Tibial artery (tissue), 4 donors: ENCODE data around the gene SRGAP1.

Experiments
- DNase-seq, 2 donors: peaks; one replicate each; pipeline ENCODE4 v3.0.0-alpha.2; 2019
- H3K27ac ChIP-seq, 2 donors: fragments of 200-600 bp; sonication (generic) in 1 of 2; 1 replicate in 1 of 2; 2 replicates in 1 of 2; pipeline ENCODE4 v1.5.1; 2018 to 2019; ENCODE audit warnings: mild to moderate bottlenecking in 1 of 2
- H3K27me3 ChIP-seq, 2 donors: fragments of 200-600 bp; sonication (generic) in 1 of 2; one replicate each; pipeline versions ENCODE4 v1.5.1 to v1.6.0; 2016 to 2019
- H3K36me3 ChIP-seq, 3 donors: fragments of 200-600 bp; sonication (generic) in 2 of 3; one replicate each; pipeline ENCODE4 v1.5.1; 2016 to 2019; ENCODE audit warnings: mild to moderate bottlenecking in 2 of 3
- H3K4me1 ChIP-seq, 4 donors: fragments of 200-600 bp; sonication (generic) in 2 of 4; 1 replicate in 3 of 4; 2 replicates in 1 of 4; pipeline ENCODE4 v1.5.1; 2016 to 2019
- H3K4me3 ChIP-seq, 2 donors: fragments of 200-600 bp; sonication (generic) in 1 of 2; 1 replicate in 1 of 2; 2 replicates in 1 of 2; pipeline ENCODE4 v1.5.1; 2018 to 2019; ENCODE audit warnings: mild to moderate bottlenecking in 2 of 2
- H3K9me3 ChIP-seq, 3 donors: fragments of 200-600 bp; sonication (generic) in 1 of 3; one replicate each; pipeline ENCODE4 v1.5.1; 2016 to 2019
- CTCF ChIP-seq, 2 experiments: fragments of 200-600 bp in 1 of 2; fragments of 450-650 bp in 1 of 2; IDR thresholded peaks; one replicate each; pipeline ENCODE4 v1.5.1; 2017 to 2019; ENCODE audit warnings: antibody characterized with exemption in 2 of 2, mild to moderate bottlenecking in 1 of 2, moderate library complexity in 1 of 2
- intact Hi-C: fragments of 100-400 bp; cut with DNase I; formaldehyde crosslinking; loops from one replicate; pipeline ENCODE4 v1.15.0; 2023; ENCODE audit warnings: low total_unique reads

The SRGAP1 gene

GRCh38 chr12:63915105-63915800, 70.8 kb downstream of the SRGAP1 start:
- no peak for DNase-seq
- Histone ChIP-seq H3K9me3 (no peaks in the 10 kb centered on the region), H3K27me3 (no peaks in the 10 kb centered on the region), H3K4me3 (no peak overlapping the region), H3K4me1 (peaks cover 6 to 57% (median 21%) of the 10 kb centered on the region in 4 donors), H3K36me3 (no peaks in the 10 kb centered on the region), H3K27ac (no peak overlapping the region)
- no peak for TF ChIP-seq CTCF (IDR thresholded peaks at IDR 0.05)
- intact Hi-C loops, result no loop called here

DNA sequence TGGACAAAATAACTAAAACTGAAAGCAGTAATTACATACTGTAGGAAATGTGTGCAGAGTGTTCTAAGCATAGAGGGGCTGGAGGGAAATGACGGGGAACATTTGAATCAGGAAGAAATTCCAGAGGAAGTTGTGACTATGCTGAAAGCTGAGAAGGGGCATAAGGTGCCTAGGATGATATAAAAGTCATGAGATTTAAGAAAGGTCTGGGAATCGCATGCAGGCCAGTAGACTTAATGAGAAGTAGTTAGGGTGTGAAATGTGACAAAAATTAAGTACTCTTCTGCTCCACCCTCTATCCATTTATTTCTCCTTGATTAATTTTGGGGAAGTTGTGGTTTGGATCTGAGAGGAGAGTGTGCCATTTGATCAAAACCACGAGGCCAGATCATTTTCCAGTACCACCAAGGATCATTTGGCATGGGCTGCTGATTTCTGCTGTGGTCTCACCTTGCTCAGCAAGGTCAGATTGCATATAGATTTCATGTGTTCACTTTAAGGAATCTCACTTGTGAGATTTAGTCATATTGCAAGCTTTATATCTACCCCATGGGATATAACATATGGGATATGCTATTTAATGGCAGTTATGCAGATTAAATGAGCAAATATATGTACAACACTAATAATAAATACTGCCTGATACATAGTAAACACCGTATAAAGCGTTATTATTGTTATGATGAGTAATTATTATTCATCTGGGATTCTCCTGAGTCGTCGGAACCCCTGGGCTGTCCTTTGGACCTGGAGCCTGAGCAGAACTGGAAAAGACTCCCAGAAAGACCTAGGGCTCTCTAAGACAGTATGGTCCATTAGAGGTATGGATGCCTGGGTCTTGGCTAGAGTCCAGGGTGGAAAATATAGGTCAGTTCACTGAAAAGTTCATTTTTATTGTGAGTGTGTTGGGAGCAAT, 72.3 kb downstream of the SRGAP1 start:
- H3K27me3 ChIP-seq, result no peaks in the 10 kb centered on the region
- H3K9me3 ChIP-seq, result no peaks in the 10 kb centered on the region
- no peak for TF ChIP-seq CTCF (IDR thresholded peaks at IDR 0.05)
- peaks cover 6 to 52% (median 21%) of the 10 kb centered on the region in 4 donors for H3K4me1 ChIP-seq
- no peak overlapping the region for H3K27ac ChIP-seq
- intact Hi-C loops, result no loop called here
- H3K4me3 ChIP-seq, result no peak overlapping the region
- H3K36me3 ChIP-seq, result no peaks in the 10 kb centered on the region
- DNase-seq, result no peak

DNA sequence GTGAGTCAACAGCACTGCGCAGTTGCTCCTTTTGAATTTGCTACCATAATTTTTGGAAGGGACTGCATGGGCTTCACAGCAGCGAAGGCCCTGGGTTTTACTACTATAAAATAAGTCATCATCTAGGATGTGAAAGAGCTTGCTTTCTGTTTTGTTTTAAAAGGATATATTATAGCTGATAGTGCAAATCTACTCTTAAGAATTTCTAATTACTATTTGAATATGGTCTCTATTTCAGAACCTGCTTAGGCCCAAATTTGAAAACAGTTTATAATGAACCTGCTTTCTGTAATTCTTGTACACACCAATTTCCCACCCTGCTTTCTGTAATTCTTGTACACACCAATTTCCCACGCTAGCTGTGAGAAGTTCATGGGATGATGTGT, 73.0 kb downstream of the SRGAP1 start:
- DNase-seq, result no peak
- Histone ChIP-seq H3K4me1 (peaks cover 6 to 52% (median 21%) of the 10 kb centered on the region in 4 donors), H3K4me3 (no peak overlapping the region), H3K27ac (no peak overlapping the region), H3K36me3 (no peaks in the 10 kb centered on the region), H3K27me3 (no peaks in the 10 kb centered on the region), H3K9me3 (no peaks in the 10 kb centered on the region)
- intact Hi-C loops, result no loop called here
- TF ChIP-seq CTCF (IDR thresholded peaks at IDR 0.05), result no peak

DNA sequence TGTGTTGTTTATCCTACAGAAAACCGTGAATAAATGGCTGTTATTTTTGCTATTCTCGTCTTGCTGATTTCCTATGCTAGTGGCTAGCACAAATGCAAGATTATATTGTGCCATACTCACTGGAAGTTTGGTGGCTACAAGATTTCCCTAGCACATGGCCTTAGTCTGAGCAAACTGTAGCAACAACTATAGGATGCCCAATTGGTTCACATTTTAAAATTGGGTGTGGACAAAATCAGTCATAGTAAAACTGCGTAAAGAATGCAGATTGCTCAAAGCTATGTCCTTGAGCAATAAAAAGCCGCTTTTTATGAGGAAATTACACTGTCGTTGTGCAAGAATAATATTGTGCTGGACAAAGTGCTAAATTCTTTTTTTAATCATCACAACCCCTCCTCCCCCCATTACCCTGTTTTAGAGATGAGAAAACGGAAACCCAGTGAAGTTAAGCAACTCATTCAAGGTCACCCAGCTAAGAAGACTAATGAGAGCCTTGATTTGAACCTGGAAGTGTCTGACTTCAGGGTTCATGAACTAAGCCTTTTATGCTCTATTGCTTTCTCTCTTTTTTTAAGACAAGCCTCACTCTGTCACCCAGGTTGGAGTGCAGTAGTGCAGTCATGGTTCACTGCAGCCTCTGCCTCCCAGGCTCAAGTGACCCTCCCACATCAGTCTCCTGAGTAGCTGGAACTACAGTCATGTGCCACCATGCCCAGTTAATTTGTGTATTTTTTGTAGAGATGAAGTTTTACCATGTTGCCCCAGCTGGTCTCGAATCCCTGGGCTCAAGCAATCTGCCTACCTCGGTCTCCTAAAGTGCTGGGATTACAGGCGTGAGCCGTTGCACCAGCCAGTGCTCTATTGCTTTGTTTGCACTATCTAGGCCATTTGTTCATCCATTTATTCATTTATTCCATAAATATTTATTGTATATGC, 73.6 kb downstream of the SRGAP1 start:
- Histone ChIP-seq H3K9me3 (no peaks in the 10 kb centered on the region), H3K36me3 (no peaks in the 10 kb centered on the region), H3K4me3 (no peak overlapping the region), H3K27me3 (no peaks in the 10 kb centered on the region), H3K27ac (no peak overlapping the region), H3K4me1 (peaks cover 6 to 52% (median 21%) of the 10 kb centered on the region in 4 donors)
- intact Hi-C loops, result no loop called here
- no peak for DNase-seq
- no peak for TF ChIP-seq CTCF (IDR thresholded peaks at IDR 0.05)

DNA sequence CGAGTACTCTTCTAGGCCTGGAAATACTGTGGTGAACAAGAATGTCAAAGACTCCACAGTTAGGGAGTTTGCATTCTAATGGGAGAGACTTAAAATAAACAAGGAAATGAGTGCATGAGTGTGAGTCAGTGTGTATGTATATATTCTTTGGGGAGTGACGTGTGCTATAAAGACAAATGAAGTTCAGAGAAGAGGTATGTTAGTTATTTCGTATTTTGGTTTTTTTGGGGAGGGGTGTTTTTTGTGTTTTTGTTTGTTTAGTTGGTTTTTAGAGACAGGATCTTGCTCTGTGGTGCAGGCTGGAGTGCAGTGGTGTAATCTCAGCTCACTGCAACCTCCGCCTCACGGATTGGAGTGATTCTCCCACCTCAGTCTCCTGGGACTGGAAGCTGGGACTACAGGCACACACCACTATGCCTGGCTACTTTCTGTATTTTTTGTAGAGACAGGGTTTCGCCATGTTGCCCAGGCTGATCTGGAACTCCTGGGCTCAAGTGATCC, 74.3 kb downstream of the SRGAP1 start:
- Histone ChIP-seq H3K27ac (no peak overlapping the region), H3K36me3 (no peaks in the 10 kb centered on the region), H3K27me3 (no peaks in the 10 kb centered on the region), H3K4me3 (no peak overlapping the region), H3K9me3 (no peaks in the 10 kb centered on the region), H3K4me1 (peaks cover 6 to 52% (median 21%) of the 10 kb centered on the region in 4 donors)
- DNase-seq, result no peak
- no peak for TF ChIP-seq CTCF (IDR thresholded peaks at IDR 0.05)
- intact Hi-C loops, result no loop called here
